GM19238 (cell line): ENCODE results near the gene KCNE4.

Experiments used
- DNase-seq: peaks from one replicate; pipeline ENCODE4 v3.0.0; 2011; ENCODE audit warnings: low spot score; ENCODE audit not compliant: insufficient read length

The KCNE4 gene, protein sequence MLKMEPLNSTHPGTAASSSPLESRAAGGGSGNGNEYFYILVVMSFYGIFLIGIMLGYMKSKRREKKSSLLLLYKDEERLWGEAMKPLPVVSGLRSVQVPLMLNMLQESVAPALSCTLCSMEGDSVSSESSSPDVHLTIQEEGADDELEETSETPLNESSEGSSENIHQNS

GRCh38 chr2:223051693-223052289 lies at the start of gene KCNE4:
KCNE4 (plus strand) TSS chr2:223052190; CDS start chr2:223052831, 641 bp downstream.
- DNase-seq: no peak

- DNase-seq: no peak
Observed at GRCh38 chr2:223003191-223003590, 48.8 kb upstream of the KCNE4 start.

- DNase-seq: no peak
Observed at GRCh38 chr2:223005496-223005895, 46.5 kb upstream of the KCNE4 start.

DNA sequence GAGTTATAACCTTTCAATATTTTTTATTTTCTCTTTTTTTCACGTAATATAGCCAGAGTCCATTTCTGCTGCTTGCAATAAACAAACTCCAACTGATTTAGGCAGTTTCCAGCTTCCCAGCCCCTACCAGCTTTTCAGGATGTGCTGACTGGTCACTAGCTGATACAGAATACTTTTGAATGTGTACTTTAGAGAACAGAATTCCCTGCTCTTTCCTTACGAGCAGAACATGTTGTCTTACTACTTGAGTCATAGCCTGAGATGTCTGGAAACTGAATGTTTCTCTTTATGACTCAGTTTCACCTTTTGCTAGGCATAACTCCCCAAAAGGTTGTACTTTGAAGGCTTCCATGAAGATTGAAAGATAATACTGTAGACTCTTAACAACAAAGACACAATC lies 44.5 kb upstream of the KCNE4 start:
- no peak for DNase-seq

- DNase-seq: no peak
Observed at GRCh38 chr2:223008162-223008561, 43.8 kb upstream of the KCNE4 start.

- no peak for DNase-seq
Observed at GRCh38 chr2:223008956-223009355, 43.0 kb upstream of the KCNE4 start.

DNA sequence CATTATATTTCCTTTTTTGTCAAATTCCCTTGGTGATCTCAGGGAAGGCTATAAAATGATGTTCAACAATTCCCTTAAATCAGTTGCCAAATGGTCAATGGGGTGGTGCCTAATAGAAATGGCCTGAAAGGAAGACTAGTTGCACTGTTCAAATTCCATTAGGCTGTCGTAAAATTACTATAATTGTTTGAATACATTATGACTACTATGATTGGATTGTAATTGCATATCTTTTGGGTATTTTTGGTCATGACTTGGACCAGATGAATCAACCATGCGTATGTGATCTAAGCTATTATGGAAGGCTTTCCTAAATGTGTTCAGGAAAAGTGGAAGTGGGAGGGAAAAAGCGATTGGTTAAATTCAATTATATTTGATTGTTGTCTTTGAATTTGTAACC lies 41.3 kb upstream of the KCNE4 start:
- DNase-seq: no peak

- DNase-seq: no peak
Observed at GRCh38 chr2:223012291-223012690, 39.7 kb upstream of the KCNE4 start.

GRCh38 chr2:223019390-223019930 lies 32.5 kb upstream of the KCNE4 start:
- no peak for DNase-seq

DNA sequence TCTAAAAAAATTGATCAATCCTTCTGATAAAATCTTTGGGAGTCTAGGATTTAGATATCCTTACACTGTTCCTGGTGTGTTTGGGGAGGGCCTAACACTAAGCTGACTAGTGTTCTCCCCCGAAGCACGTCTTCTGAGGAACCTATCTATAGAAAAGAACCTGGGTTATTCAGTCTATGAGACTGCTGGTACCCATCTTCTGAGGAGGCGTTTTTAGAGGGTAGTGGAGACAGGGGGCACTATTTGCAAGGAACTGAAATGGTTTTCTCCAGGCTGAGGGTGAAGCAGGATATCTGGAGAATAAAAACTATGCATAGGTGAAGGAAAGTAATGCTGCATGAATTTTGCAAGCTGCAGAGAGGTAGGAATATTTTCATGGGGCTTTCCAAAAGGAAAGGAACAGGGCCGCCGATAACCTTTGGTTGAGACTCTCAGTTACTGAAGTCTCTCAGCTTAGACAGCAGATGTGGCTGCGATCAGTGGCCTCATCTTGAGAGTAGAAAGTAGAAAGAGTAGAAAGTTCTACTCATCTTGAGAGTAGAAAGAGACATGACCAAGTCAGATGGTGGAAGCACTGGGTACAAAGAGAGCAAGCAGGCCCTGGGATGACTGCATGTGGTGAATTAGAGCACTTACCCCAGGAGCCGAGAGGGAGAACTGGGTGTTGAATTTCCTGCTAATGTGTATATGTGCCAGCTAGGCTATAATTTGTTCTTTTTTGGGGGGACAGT lies 31.8 kb upstream of the KCNE4 start:
- DNase-seq: no peak

GRCh38 chr2:223020971-223021675 lies 30.9 kb upstream of the KCNE4 start:
- DNase-seq: no peak

DNA sequence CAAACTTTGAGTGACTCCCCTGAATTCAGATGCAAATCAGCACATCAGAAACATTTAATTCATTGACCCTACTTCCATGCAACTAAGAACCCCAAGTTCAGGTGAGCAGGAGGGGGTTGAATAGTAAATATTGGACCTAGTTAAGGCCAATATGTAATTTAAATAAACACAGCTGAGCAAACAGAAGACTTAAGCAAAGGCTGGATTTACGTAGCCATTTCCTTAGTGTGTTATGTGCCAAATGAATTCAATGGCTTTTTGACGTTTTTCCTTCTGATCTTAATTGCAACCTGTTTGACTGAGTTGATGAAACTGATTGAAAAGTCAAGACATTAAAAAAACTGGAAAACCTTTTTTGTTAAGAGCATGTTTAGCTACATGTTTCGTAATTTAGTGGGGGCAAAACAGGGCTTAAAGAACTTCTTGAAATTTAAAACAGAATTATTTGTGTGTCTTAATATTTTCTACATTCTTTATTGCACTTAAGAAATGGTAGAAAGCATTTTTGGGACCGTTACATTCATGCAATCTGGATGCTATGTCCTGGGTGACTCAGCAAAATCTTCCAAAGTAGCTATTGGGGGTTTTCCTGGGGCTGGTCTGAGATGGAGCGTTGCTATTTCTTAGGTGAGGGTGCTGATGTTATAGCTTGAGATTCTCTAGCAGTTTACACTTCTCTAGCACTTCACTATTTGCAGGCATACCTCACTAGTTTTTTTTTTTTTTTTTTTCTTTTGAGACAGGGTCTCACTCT lies 25.5 kb upstream of the KCNE4 start:
- no peak for DNase-seq

GRCh38 chr2:223027442-223027841 lies 24.5 kb upstream of the KCNE4 start:
- DNase-seq: no peak

DNA sequence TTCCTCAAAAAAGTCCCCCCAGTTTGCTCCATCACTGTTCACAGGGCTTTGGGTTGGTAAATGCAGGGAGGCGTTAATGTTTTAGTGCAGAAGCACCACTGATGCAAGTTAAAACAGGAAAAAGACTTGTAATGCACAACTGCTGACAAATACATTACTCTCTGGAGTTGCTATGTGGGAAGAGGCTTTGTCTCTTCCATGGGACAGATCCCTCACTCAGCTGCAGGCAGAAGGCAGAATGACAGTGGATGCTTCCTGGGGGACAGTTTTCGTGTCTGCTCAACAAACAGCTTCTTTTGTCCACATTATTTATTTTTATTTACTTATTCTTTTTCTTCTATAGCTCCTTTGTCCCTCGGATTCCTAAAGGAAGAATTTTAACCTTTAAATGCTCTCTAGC lies 22.7 kb upstream of the KCNE4 start:
- DNase-seq: no peak

- DNase-seq: no peak
Observed at GRCh38 chr2:223032187-223033142, 19.5 kb upstream of the KCNE4 start.

DNA sequence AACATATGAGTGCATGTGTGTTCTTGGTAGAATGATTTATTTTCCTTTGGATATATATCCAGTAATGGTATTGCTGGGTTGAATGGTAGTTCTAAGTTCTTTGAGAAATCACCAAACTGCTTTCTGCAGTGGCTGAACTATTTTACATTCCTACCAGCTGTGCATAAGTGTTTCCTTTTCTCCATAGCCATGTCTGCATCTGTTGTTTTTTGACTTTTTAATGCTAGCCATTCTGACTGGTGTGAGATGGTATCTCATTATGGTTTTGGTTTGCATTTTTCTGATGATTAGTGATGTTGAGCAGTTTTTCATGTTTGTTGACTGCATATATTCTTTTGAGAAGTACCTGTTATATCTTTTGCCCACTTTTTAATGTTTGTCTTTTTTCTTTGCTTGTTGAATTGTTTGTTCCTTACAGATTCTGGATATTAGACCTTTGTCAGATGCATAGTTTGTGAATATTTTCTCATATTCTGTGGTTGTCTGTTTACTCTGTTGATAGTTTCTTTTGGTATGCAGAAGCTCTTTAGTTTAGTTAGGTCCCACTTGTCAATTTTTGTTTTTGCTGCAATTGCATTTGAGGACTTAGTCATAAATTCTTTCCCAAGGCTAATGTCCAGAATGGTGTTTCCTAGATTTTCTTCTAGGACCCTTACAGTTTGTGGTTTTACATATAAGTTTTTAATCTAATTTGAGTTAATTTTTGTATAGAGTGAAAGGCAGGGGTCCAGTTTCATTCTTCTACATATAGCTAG lies 17.6 kb upstream of the KCNE4 start:
- no peak for DNase-seq

GRCh38 chr2:223036790-223037444 lies 15.1 kb upstream of the KCNE4 start:
- no peak for DNase-seq

- no peak for DNase-seq
Observed at GRCh38 chr2:223037445-223037800, 14.6 kb upstream of the KCNE4 start.

GRCh38 chr2:223039618-223040017 lies 12.4 kb upstream of the KCNE4 start:
- DNase-seq: no peak
